ENCODE measurements around the gene MED12. TPM values are rescaled to one million over a fixed set of nuclear protein-coding genes. Genes with fewer than 3 reads are reported as not detected.
"Not testable (repeated sequence)": the region's sequence is repeated elsewhere in the genome, so short reads cannot be mapped to it uniquely, and the experiment has no call there.

Gene MED12
- polyA plus RNA-seq, 3 donors: 8.7 to 13.4 (median 12.9) TPM

- H3K27ac ChIP-seq (ENCODE audit: low read depth, low read length): no peak overlapping the region
- 49 to 70% (median 68%) methylated on average over 3 of the region's 3 CpGs for WGBS, 3 donors
These were observed 58.9 kb downstream of the MED12 start for GRCh38 chrX:71177327-71177726.

GRCh38 chrX:71178908-71179307, 60.5 kb downstream of the MED12 start:
- 0 to 1% (median 1%) methylated on average over 4 of the region's 4 CpGs for WGBS, 3 donors
- no peak overlapping the region for H3K27ac ChIP-seq (ENCODE audit: low read depth, low read length)

GRCh38 chrX:71180579-71181265, 62.3 kb downstream of the MED12 start:
- 63 to 84% (median 78%) methylated on average over 9 of the region's 9 CpGs for WGBS, 3 donors
- not testable (repeated sequence) for H3K27ac ChIP-seq (ENCODE audit: low read depth, low read length)

- 2 to 36% (median 2%) methylated on average over 10 of the region's 10 CpGs for WGBS, 3 donors
These were observed 63.1 kb downstream of the MED12 start for GRCh38 chrX:71181558-71181909.

GRCh38 chrX:71181910-71182799, 63.8 kb downstream of the MED12 start:
- peak overlapping the region; percentile 55 for H3K27ac ChIP-seq (ENCODE audit: low read depth, low read length)
- 0 to 31% (median 1%) methylated on average over 37 to 42 of the region's 42 CpGs for WGBS, 3 donors

More at GRCh38 chrX:71181558-71181909, 63.1 kb downstream of the MED12 start:
- peak overlapping the region; percentile 55 for H3K27ac ChIP-seq (ENCODE audit: low read depth, low read length)

GRCh38 chrX:71182871-71183270, 64.5 kb downstream of the MED12 start:
- no peak overlapping the region for H3K27ac ChIP-seq (ENCODE audit: low read depth, low read length)
- 42 to 46% (median 43%) methylated on average over 2 of the region's 2 CpGs for WGBS, 3 donors

- no peak overlapping the region for H3K27ac ChIP-seq (ENCODE audit: low read depth, low read length)
These were observed 64.9 kb downstream of the MED12 start for GRCh38 chrX:71183341-71183740.

GRCh38 chrX:71184092-71184491, 65.7 kb downstream of the MED12 start:
- 31 to 52% (median 51%) methylated on average over 5 of the region's 5 CpGs for WGBS, 3 donors
- no peak overlapping the region for H3K27ac ChIP-seq (ENCODE audit: low read depth, low read length)

More at GRCh38 chrX:71183341-71183740, 64.9 kb downstream of the MED12 start:
- WGBS, 3 donors: 55 to 64% (median 64%) methylated on average over 6 of the region's 6 CpGs

GRCh38 chrX:71184803-71185495, 66.6 kb downstream of the MED12 start:
- no peak overlapping the region for H3K27ac ChIP-seq (ENCODE audit: low read depth, low read length)
- 40 to 82% (median 78%) methylated on average over 4 of the region's 4 CpGs for WGBS, 3 donors

GRCh38 chrX:71191248-71191647, 72.9 kb downstream of the MED12 start:
- H3K27ac ChIP-seq (ENCODE audit: low read depth, low read length): no peak overlapping the region

Other genes starting within 250 kb of the MED12 start
- gene TEX11, start 209.9 kb upstream of the MED12 start, polyA plus RNA-seq: under 1 TPM in 2 of 3 donors, not detected in 1; 0.03 to 0.83 TPM
- gene SLC7A3, start 187.5 kb upstream of the MED12 start, polyA plus RNA-seq: not detected
- 10 to 100 TPM; 15.1 to 53.5 (median 23.3) TPM for gene SNX12, start 50.3 kb upstream of the MED12 start, polyA plus RNA-seq
- 10 to 100 TPM in 2 of 3 donors, 1 to 10 TPM in 1; 9.1 to 26.1 (median 11.4) TPM for gene FOXO4, start 22.7 kb upstream of the MED12 start, polyA plus RNA-seq
- under 1 TPM in 1 of 3 donors, not detected in 2; 0.19 TPM for gene CXorf65, start 11.9 kb upstream of the MED12 start, polyA plus RNA-seq
- 10 to 100 TPM in 2 of 3 donors, 1 to 10 TPM in 1; 2.9 to 15.4 (median 10.8) TPM for gene IL2RG, start 7.0 kb upstream of the MED12 start, polyA plus RNA-seq
- under 1 TPM; 0.15 to 0.67 (median 0.49) TPM for gene NLGN3, start 26.2 kb downstream of the MED12 start, polyA plus RNA-seq
- 100 to 1,000 TPM in 1 of 3 donors, 1 to 10 TPM in 2; 1.0 to 102 (median 1.8) TPM for gene GJB1, start 104.6 kb downstream of the MED12 start, polyA plus RNA-seq
- 1 to 10 TPM; 4.6 to 6.4 (median 6.3) TPM for gene ZMYM3, start 135.5 kb downstream of the MED12 start, polyA plus RNA-seq
- gene NONO, start 165.0 kb downstream of the MED12 start, polyA plus RNA-seq: 100 to 1,000 TPM; 121 to 143 (median 133) TPM
- 1 to 10 TPM in 1 of 3 donors, under 1 TPM in 2; 0.32 to 1.5 (median 0.58) TPM for gene ITGB1BP2, start 183.2 kb downstream of the MED12 start, polyA plus RNA-seq
- 10 to 100 TPM; 10.4 to 20.8 (median 15.9) TPM for gene TAF1, start 247.8 kb downstream of the MED12 start, polyA plus RNA-seq